Gastroesophageal sphincter (tissue), 4 donors: ENCODE results near the gene MYH7. TPM values are rescaled to one million over a fixed set of nuclear protein-coding genes. Genes with fewer than 3 reads are reported as not detected.
A peak's percentile ranks its signal among the peaks of the same experiment; 100 is the strongest.

Experiments
- ATAC-seq: fragments of 150-250 bp; one replicate; pipeline ENCODE4 v1.9.1; 2016; ENCODE audit warnings: mild to moderate bottlenecking, moderate library complexity
- H3K27ac ChIP-seq, 4 donors: fragments of 200-600 bp; sonication (generic) in 3 of 4; 1 replicate in 3 of 4; 2 replicates in 1 of 4; pipeline ENCODE4 v1.5.1; 2016 to 2019
- H3K27me3 ChIP-seq: fragments of 200-600 bp; sonication (generic); one replicate; pipeline ENCODE4 v1.5.1; 2019
- H3K36me3 ChIP-seq, 2 donors: fragments of 200-600 bp; sonication (generic); one replicate each; pipeline ENCODE4 v1.5.1; 2019; ENCODE audit warnings: control low read depth in 1 of 2
- H3K4me1 ChIP-seq, 3 donors: fragments of 200-600 bp; sonication (generic); 1 replicate in 2 of 3; 2 replicates in 1 of 3; pipeline ENCODE4 v1.5.1; 2016 to 2019; ENCODE audit warnings: control low read depth in 2 of 3
- H3K4me3 ChIP-seq, 2 donors: fragments of 200-600 bp; sonication (generic); one replicate each; pipeline ENCODE4 v1.5.1; 2019; ENCODE audit warnings: mild to moderate bottlenecking in 1 of 2, moderate library complexity in 1 of 2
- H3K9me3 ChIP-seq, 3 donors: fragments of 200-600 bp; sonication (generic); one replicate each; pipeline ENCODE4 v1.5.1; 2017 to 2019; ENCODE audit warnings: control low read depth in 2 of 3
- CTCF ChIP-seq, 4 experiments: fragments of 200-600 bp in 2 of 4; fragments of 450-650 bp in 2 of 4; sonication (generic) in 1 of 4; IDR thresholded peaks; one replicate each; pipeline ENCODE4 v1.5.1; 2017 to 2019; ENCODE audit warnings: antibody characterized with exemption in 4 of 4, mild to moderate bottlenecking in 2 of 4, moderate library complexity in 2 of 4
- EP300 ChIP-seq: sonication (generic); formaldehyde crosslinking; IDR thresholded peaks from one replicate; pipeline ENCODE4 v1.6.1; 2017; ENCODE audit warnings: antibody characterized with exemption, mild to moderate bottlenecking
- POLR2A ChIP-seq, 2 donors: fragments of 450-650 bp; IDR thresholded peaks; one replicate each; pipeline ENCODE4 v1.6.1; 2017; ENCODE audit warnings: antibody characterized with exemption in 2 of 2, mild to moderate bottlenecking in 2 of 2, moderate library complexity in 1 of 2
- POLR2AphosphoS5 ChIP-seq: sonication (generic); formaldehyde crosslinking; IDR thresholded peaks from one replicate; pipeline ENCODE4 v1.6.1; 2017; ENCODE audit warnings: antibody characterized with exemption
- WGBS, 2 donors: methylation state at CpG; one replicate each; pipeline ENCODE4 v1.1.5; 2018; ENCODE audit warnings: low coverage in 1 of 2; 5-methylcytosine and 5-hydroxymethylcytosine counted together
- total RNA-seq, 4 donors: library from RNA; depleted of rRNA; stranded (reverse); fragments of >200 nt; gene quantifications; one replicate each; pipeline ENCODE4 v1.1.0, GENCODE V29; 2016

The MYH7 gene
- total RNA-seq, 4 donors from 2014 or later, result not detected

- WGBS, 2 donors, result 42% methylated on average over 13 of the region's 15 CpGs; no CpG with 5 or more reads in 1 of the 2 donors
- Histone ChIP-seq H3K4me1 (peaks cover 0 to 22% (median 0%) of the 10 kb centered on the region in 3 donors), H3K27me3 (no peaks in the 10 kb centered on the region), H3K4me3 (no peak overlapping the region), H3K27ac (peak overlapping the region in 3 of 4 donors; percentile 24 to 69 (median 48)), H3K36me3 (no peaks in the 10 kb centered on the region), H3K9me3 (no peaks in the 10 kb centered on the region)
- ATAC-seq, result no peak
- TF ChIP-seq POLR2AphosphoS5 (no peak), EP300 (no peak), POLR2A (IDR thresholded peaks at IDR 0.05) (no peak), CTCF (IDR thresholded peaks at IDR 0.05) (no peak)
Observed at GRCh38 chr14:23438101-23438971, 2.9 kb upstream of the MYH7 start.

- H3K27ac ChIP-seq, result peak overlapping the region in 2 of 4 donors; percentile 48 to 69
- no peak overlapping the region for H3K4me3 ChIP-seq
- no peaks in the 10 kb centered on the region for H3K27me3 ChIP-seq
- 66 to 76% methylated on average over 4 to 5 of the region's 8 CpGs for WGBS, 2 donors
- no peak for ATAC-seq
- no peaks in the 10 kb centered on the region for H3K36me3 ChIP-seq
- TF ChIP-seq POLR2AphosphoS5 (no peak), EP300 (no peak), CTCF (IDR thresholded peaks at IDR 0.05) (no peak), POLR2A (IDR thresholded peaks at IDR 0.05) (no peak)
- H3K9me3 ChIP-seq, result no peaks in the 10 kb centered on the region
- peaks cover 0 to 22% (median 0%) of the 10 kb centered on the region in 3 donors for H3K4me1 ChIP-seq
Observed at GRCh38 chr14:23437133-23438100, 2.0 kb upstream of the MYH7 start.

GRCh38 chr14:23436327-23437132 is 1.1 kb upstream of the MYH7 start:
- Histone ChIP-seq H3K4me1 (peaks cover 0 to 22% (median 0%) of the 10 kb centered on the region in 3 donors), H3K27me3 (no peaks in the 10 kb centered on the region), H3K36me3 (no peaks in the 10 kb centered on the region), H3K9me3 (no peaks in the 10 kb centered on the region), H3K27ac (no peak overlapping the region), H3K4me3 (no peak overlapping the region)
- WGBS, 2 donors, result 43 to 85% methylated on average over 4 to 9 of the region's 15 CpGs
- TF ChIP-seq POLR2AphosphoS5 (no peak), CTCF (IDR thresholded peaks at IDR 0.05) (no peak), POLR2A (IDR thresholded peaks at IDR 0.05) (no peak), EP300 (no peak)
- ATAC-seq, result no peak

GRCh38 chr14:23434488-23435222 is 805 bp downstream of the MYH7 start:
- H3K4me3 ChIP-seq, result no peak overlapping the region
- no peak overlapping the region for H3K27ac ChIP-seq
- H3K4me1 ChIP-seq, result peaks cover 0 to 22% (median 0%) of the 10 kb centered on the region in 3 donors
- no peaks in the 10 kb centered on the region for H3K9me3 ChIP-seq
- WGBS, 2 donors, result 76 to 86% methylated on average over 7 of the region's 8 CpGs
- no peak for ATAC-seq
- no peaks in the 10 kb centered on the region for H3K27me3 ChIP-seq
- TF ChIP-seq POLR2AphosphoS5 (no peak), EP300 (no peak)
- H3K36me3 ChIP-seq, result no peaks in the 10 kb centered on the region
